HG03135 (cell line): ENCODE data around the gene OR10G2.
"Not testable (repeated sequence)": the region's sequence is repeated elsewhere in the genome, so short reads cannot be mapped to it uniquely, and the experiment has no call there.

ENCODE experiments used
- ATAC-seq: cut with Tn5 transposase; IDR thresholded peaks from one replicate; pipeline ENCODE4 v1.9.1; 2021; ENCODE audit warnings: mild to moderate bottlenecking, moderate library complexity; ENCODE audit not compliant: unreplicated experiment

The OR10G2 gene, protein sequence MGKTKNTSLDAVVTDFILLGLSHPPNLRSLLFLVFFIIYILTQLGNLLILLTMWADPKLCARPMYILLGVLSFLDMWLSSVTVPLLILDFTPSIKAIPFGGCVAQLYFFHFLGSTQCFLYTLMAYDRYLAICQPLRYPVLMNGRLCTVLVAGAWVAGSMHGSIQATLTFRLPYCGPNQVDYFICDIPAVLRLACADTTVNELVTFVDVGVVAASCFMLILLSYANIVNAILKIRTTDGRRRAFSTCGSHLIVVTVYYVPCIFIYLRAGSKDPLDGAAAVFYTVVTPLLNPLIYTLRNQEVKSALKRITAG

DNA sequence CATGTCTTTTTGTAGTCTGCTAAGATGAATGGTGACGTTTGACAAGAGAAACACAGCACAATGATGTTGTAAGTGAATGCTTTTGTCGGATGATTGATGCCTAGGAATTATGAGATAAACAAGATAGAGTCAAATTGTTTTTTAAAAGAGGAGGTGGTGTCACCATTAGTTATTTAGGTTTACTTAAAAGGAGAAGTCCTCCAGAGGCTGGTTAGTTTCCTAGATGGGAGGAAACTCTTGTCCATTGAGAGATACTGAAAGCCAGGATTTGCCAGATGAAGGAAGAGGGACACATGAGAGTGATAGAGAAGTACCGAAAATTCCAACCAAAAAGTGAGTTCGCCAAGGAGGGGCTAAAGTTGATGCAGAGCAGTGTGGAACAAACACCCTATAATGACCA lies at the start of gene OR10G2:
Gene OR10G2 (minus strand): TSS at position 101 of the 400 bp plus-strand sequence. CDS start 98 bp downstream, at position 3.
- ATAC-seq = no peak

DNA sequence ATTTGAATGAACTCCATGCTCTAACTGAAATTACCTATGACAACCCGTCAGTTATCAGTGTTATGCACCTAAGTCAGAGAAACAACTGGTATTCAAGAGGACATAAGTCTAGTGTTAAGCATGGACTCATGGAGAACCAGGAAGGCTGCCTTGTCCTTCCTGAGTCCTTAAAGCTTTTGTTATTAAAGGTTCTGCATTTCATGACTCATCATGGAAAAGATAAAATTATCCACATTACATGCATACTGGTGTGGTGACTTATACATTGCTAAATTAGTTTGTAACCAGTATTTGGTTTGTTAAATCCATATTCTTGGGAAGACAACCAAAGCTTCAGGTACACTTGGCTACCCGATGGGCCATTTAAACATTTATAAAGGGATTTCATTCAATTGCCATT lies 45.3 kb upstream of the OR10G2 start:
- ATAC-seq = no peak

DNA sequence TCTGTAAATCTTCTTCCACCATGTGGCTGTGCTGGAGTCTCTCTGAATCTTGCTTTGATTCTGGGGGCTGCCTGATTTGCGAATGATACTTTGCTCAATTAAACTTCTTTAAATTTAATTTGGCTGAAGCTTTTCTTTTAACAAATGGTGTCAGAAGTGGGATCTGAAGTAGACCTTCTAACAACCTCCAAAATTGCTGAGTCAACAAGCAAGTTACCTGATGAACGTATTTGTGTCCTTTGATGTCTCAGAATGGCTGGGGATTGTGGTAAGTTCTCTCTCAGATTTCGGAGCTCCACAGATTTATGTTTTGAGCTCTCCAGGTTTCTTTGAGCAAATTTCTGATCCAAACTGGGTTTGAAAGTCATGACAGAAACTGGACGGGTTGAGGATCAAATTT lies 40.8 kb upstream of the OR10G2 start:
- no peak for ATAC-seq

DNA sequence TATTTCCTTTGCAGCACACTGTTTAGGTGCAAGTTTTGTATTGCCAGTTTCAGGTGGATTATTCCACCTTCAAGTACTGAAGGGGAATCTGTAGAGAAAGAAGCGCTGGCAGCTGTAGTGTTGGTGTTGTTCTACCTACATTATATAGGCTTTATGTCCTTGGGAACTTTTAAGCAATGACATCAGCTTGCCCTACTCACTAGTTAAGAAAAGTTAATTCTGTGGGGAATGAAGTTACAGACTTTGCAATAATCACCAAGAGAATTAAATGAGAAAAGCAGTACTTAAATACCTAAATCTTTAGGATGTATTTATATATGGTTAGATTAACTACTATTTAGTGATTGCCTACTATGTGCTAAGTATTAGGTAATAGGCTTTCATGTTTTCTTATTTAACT lies 39.0 kb upstream of the OR10G2 start, which contains the start of gene OR4E1:
Gene OR4E1 (minus strand): TSS at position 101 of the 400 bp plus-strand sequence. CDS start 2,883 bp downstream, outside the sequence.
- no peak for ATAC-seq

DNA sequence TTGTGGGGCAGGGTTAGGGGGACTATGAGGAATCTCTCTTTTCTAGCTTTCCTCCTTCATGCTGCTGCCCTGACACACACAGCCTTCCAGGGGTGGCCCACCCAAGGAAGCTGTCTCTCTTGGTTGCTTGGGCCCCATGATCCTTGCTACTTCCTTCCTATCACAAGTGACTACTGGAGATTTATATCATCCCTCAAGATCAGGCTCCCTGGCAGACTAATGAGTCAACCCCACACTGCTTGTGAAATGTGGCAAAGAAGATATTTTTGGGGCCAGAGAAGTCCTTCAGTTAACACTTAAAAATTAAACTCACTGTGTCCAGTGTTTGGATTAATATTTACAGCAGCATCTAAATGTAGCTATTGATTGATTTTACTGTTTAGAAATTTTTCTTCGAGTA lies 37.4 kb upstream of the OR10G2 start:
- ATAC-seq = no peak

DNA sequence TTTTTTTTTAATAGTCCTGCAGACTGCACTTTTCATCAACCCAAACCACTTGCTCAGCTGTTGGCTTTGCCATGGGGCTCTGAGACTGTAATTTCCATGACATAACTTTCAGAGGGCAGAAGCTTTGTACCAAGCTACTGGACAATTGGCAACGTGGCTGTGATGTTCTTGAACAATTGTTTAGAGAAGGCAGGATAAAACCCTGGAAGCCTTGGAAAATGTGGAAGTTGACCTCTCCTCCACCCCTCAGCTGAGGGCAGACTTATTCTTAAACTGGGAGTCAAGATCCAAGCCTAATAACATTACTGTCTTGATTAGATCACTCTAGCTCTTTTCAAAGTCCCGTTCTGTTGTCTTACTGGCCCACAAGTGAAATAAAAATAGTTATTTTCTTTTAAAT lies 36.6 kb upstream of the OR10G2 start:
- no peak for ATAC-seq

DNA sequence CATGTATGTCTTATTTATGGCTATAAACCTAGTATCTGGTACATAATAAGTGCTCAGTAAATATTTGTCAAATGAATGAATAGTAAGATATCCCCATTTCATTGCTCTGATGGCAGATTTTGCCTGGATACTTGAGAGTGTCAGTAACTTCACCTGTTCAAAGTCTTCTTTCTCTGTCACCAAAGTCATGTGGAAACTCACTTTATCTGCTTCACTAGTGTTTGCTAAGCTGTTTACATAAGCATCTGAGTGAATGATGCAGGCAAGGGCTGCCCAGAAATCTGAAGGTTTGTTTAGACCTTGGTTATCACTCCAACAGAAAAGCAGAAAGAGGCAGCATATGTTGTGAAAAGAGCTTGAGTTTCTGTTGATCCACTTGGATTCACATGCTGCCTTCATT lies 34.5 kb upstream of the OR10G2 start:
- no peak for ATAC-seq

DNA sequence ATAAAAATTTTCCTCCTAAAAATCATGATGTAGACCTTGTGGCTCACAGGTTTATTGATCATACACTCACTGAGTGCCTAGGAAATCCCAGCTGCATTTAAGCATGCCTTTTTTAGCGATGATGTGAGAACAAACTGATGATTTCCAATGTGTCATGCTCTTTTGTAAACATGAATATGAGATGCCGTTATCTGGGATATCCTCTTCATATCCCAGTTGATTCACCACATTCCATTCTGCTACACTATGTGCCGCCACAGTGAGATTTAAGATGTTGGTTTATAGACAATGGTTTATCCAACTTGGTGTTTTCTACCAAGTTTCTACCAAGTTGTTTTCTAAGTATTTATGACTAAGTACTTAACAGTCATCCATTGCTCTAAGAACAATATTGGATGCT lies 33.6 kb upstream of the OR10G2 start:
- no peak for ATAC-seq

DNA sequence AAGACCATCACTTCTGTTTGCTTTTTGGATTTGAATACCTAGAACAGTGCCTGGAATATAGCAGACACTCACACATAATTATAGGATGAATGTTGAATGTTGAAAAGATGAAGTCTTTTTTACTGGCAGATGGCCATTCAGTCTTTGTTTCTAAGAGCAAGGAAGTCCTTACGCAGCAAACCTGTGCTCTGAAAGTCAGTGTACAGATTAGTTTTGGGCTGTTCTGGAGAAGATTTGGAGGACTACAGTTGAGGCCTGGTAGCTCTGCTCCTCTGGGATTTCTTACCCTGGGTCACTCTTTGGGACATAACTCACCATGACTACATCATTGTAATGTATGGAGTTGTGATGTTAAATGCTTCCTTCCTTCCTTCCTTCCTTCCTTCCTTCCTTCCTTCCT lies 22.2 kb upstream of the OR10G2 start:
- ATAC-seq = no peak

DNA sequence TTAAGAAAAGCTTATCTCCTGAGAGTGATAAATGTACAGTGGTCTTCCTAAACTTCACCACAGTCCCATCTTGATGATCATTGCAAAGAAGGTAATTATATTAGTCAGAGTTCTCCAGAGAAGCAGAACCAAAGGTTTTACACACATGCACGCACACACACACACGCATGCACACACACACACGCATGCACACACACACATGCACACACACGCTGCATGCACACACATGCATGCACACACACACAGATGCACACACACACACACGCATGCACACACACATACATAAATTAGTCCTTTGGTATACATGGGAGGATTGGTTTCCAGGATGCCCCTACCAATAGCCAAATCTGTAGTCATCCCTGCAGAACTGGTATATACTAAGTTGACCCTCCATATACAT lies 19.5 kb upstream of the OR10G2 start:
- ATAC-seq = no peak

DNA sequence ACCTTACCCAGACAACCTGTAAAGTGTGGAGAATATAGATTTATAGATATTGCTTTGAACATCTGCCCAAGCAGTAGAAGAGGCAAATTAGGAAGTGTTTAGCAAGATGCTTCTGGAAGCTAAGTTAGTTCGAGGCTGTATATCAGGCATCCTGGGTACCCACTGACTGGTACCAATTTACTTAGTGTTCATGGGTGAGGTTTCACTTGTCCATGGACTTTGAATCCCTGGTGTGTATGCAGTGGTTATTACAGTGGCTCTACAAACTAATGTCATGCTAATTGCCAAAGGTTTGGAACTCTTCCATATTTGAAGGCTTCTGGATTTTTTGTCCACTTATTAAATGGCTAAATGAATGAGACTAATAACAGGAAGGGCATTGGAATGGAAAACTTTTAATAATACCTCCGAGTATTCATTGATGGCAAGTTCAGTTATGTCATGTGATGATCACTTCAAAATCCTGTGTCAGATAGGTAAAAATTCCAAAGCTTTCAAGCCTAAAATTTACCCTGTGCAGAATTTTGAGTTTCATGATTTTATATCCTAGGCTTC lies 18.7 kb upstream of the OR10G2 start, which contains the start of gene OR4E2:
Gene OR4E2 (plus strand): TSS at position 505 of the 555 bp plus-strand sequence. CDS start 11,248 bp downstream, outside the sequence.
- no peak for ATAC-seq

DNA sequence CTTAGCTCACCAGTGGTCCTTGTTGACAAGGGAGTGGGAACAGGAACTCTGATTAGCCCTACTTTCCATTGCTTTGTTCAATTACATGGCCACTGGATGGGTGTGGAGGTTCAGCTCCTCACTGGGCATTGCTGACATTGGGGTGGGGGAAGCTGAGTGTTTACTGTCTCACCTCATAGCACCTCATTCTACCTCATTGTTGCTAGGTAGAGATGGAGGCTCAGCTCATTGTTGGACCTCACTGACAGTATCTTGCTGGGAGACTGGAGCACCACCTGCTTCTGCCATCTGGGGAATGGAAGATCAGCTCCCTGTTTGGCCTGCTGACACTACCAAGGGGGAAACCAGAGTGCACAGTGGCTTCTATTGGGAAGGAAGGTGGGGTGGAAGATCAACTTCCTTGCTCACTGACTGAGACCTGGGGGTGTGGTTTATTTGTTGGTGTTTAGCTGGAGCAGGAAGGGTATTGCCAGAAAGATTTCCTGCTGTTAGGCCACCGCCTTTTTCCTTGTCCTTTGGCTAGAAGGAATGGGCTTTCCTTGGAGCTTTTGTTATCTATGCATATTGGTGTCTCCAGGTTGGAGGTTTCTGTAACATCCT lies 17.6 kb upstream of the OR10G2 start:
- ATAC-seq = no peak

DNA sequence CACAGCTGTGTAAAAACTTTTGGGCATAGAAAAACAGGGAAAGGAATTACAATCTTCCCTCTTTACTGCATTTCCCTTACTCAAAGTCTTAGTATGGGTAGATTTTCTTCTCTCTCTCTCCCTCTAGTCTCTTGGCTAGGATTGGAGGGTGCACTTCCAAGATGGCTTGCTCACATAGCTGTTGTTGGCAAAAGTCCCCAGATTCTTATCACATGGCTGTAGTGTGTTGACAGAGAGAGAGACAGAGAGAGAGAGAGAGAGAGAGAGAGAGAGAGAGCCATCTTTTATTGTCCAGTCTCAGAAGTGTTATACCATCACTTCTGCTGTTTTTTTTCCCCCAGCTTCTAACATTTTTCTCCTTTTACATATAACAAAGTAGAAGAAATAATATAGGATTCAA lies 12.6 kb upstream of the OR10G2 start:
- no peak for ATAC-seq

DNA sequence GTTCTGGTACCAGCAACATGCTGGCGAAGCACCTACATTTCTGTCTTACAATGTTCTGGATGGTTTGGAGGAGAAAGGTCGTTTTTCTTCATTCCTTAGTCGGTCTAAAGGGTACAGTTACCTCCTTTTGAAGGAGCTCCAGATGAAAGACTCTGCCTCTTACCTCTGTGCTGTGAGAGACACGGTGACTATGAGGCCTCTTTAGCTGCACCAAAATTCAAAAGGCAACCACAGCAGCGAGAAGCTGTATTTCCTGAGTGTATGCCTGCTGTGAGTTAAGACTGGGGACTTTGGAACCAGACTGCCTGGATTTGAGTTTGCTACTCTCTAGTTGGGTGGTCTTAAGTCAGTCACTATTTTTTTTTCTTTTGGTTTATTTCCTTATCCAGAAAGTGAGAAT lies 8.7 kb upstream of the OR10G2 start:
- ATAC-seq = no peak

DNA sequence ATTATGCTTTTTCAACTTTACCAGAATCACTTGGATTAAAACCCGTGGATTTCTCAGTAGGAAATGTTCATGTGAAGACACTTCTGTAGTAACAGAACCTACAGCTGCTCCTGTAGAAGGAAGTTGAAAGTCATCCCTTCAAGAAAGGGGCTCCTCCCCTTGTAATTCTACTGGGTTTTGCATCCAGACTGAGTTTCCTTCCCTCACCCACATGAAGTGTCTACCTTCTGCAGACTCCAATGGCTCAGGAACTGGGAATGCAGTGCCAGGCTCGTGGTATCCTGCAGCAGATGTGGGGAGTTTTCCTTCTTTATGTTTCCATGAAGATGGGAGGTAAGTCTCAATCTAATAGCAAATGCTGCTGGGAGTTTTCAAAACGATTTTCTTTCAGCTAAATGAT lies 7.9 kb upstream of the OR10G2 start:
- ATAC-seq = no peak

DNA sequence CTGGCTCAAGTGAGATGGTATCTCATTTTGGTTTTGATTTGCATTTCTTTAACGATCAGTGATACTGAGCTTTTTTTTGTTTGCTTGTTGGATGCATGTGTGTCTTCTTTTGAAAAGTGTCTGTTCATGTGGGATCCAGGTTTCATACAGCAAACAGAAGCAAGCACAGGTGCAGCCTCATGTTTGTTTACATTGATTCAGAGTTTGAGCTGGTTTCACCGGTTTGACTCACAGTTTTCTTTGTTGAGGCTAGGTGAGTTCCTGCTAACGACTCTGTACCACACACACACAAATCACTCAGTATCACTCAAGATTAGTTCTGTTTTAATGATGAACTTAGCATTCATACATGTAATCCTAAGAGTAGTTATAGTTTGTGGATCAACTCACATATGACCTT lies 3.7 kb downstream of the OR10G2 start:
- no peak for ATAC-seq

DNA sequence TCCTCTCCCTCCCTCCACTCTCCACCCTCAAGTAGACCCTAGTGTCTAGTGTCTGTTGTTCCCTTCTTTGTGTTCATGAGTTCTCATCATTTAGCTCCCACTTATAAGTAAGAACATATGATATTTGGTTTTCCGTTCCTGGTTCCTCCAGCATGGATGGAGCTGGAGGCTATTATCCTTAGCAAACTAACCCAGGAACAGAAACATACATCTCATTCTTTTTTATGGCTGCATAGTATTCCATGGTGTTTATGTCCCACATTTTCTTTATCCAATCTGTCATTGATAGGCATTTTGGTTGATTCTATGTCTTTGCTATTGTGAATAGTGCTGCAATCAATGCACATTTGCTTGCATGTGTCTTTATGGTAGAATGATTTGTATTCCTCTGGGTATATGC lies 4.2 kb downstream of the OR10G2 start:
- ATAC-seq = not testable (repeated sequence)

DNA sequence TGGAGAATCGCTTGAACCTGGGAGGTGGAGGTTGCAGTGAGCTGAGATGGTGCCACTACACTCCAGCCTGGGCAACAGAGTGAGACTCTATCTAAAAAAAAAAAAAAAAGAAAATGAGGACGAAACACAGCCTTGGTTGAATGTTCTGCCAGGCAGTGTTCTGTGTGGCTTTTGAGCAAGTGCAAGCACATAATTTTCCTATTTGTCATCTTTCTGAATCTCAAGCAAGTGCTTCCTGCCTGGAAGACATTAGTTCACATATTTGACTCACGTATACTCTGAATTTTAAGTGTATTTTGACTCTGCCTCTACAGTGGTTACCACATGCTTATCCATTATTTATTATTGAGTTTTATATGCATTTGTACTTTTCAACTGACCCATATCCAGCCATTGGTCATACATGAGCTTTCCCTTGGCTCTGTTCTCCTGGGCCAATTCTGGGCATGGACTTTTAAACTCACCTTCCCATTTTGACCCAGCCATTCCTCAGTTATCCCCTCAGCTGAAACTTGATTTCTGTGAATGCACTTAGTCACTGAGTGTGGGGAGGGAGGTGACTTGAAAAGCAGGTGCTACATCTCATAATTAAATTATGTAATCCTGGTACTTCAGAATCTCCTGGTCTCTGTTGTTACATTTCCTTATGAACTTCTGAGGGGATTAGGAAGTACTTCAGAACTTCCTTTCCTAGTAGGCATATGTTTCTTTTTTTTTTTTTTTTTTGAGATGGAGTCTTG lies 8.1 kb downstream of the OR10G2 start:
- ATAC-seq = no peak

DNA sequence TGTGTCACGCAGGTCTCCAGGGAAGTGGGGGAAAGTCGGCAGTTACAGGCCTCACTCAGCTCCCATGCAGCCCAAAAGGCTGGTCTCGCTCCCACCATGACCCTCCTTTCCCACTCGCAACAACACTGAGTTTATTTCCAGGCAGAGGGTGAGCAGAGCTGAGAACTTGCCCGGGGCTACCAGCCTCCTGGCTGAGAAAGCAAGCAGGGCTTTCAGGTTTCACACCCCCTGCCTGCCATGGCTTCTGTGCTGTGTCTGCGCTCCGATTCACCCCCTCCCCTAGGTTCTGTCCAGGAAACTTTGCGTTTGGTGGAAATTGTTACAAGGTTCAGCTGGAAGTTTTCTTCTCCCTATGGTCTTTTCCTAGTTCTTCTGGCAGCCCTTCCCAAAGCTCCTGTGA lies 17.1 kb downstream of the OR10G2 start:
- no peak for ATAC-seq

DNA sequence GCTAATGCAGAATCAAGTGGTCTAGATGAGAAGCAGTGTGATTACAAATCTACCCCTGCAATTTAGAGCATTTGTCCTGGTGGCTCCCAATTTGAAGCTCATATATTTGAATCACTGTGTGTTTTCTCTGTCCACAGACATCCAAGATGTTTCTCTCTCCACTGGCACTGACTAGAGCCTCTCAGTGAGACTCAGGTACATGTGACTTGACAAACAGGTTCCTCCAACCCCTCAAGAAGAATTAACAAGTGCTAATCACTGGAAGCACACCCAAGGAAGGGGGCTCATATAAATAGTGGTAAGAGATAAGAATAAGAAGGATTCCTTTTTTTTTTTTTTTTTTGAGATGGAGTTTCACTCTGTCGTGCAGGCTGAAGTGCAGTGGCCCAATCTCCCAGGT lies 20.5 kb downstream of the OR10G2 start:
- no peak for ATAC-seq

DNA sequence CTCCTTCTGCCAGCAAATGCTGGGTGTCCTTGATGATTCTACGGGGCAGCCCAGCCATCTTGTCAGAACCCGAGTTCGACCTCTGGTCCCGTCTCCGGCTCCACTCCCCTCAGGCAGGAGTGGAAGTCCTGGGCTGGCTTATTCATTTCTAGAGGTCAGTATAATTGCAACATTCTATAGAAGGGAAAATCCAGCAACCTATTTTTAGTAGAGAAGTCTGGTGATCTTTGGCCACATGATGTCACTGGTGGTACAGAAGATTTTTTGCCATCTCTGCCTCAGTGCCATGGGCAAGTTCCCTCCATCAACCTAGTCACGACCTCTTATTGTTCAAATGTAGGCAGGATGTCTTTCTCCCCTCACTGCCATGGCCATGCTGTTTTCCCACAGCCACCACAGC lies 22.4 kb downstream of the OR10G2 start:
- no peak for ATAC-seq

DNA sequence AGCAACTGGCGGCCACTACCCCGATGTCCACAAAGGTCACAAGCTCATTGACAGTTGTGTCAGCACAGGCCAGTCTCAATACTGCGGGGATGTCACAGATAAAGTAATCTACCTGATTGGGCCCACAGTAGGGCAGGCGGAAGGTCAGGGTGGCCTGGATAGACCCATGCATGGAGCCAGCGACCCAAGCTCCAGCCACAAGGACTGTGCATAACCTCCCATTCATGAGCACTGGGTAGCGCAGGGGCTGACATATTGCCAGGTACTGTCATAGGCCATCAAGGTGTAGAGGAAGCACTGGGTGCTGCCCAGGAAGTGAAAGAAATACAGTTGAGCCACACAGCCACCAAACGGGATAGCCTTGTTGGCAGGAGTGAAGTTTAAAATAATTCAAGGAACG lies 32.6 kb downstream of the OR10G2 start:
- ATAC-seq = not testable (repeated sequence)
